GM11168 (cell line): ENCODE data around the gene SPAAR.
"Not testable (repeated sequence)": the region's sequence is repeated elsewhere in the genome, so short reads cannot be mapped to it uniquely, and the experiment has no call there.

Source experiments
- in situ Hi-C: fragments of 300-500 bp; cut with MboI; formaldehyde crosslinking; loops from one replicate; pipeline ENCODE4 v1.12.0; 2022; ENCODE audit warnings: low sequenced_read_pairs; ENCODE audit not compliant: unreplicated experiment

SPAAR gene

DNA sequence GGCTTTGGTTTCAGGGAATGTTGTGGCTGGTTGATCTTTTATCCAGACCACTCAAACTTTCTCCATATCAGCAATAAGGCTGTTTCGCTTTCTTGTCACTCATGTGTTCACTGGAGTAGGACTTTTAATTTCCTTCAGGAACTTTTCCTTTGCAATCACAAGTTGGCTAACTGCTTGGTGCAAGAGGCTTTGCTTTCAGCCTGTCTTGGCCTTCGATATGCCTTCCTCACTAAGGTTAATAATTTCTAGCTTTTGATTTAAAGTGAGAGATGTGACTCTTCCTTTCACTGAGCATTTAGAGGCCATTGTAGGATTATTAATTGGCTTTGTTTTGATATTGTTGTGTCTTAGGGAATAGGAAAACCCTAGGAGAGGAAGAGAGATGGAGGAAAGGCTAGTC, 10.3 kb upstream of the SPAAR start:
- in situ Hi-C loops = no loop called here

GRCh38 chr9:35903049-35903448, 6.2 kb upstream of the SPAAR start:
- in situ Hi-C loops = loop anchor here (5.0 kb wide), 1 partner anchor 49 kb away; no protein-coding TSS in a partner anchor

- in situ Hi-C loops = loop anchor here (5.0 kb wide), 1 partner anchor 48 kb away; no protein-coding TSS in a partner anchor
These were observed 5.0 kb upstream of the SPAAR start for GRCh38 chr9:35904338-35904737.

GRCh38 chr9:35905051-35905781, 4.1 kb upstream of the SPAAR start:
- in situ Hi-C loops = no loop called here

DNA sequence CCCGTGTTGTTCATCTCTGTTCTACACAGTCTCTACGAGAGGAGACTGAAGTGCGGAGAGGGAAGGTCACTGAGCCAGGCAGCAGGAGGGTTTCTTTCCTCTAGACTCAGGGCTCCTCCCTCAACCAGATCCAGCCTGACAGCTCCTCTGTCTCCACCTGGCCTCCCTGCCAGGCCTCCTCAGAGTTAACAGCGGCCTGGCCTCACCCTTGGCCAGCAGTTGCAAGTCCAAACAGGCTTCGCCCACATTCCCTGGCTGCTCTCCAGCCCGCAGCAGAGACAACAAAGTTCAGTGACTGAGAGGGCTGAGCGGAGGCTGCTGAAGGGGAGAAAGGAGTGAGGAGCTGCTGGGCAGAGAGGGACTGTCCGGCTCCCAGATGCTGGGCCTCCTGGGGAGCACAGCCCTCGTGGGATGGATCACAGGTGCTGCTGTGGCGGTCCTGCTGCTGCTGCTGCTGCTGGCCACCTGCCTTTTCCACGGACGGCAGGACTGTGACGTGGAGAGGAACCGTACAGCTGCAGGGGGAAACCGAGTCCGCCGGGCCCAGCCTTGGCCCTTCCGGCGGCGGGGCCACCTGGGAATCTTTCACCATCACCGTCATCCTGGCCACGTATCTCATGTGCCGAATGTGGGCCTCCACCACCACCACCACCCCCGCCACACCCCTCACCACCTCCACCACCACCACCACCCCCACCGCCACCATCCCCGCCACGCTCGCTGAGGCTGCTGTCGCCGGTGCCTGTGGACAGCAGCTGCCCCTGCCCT, 3.2 kb upstream of the SPAAR start, which contains the start of gene HRCT1:
Gene HRCT1 (plus strand): TSS at position 291 of the 768 bp plus-strand sequence. CDS start 86 bp downstream, at position 377.
- in situ Hi-C loops = no loop called here

- in situ Hi-C loops = no loop called here
These were observed 2.2 kb upstream of the SPAAR start for GRCh38 chr9:35906923-35907699.

DNA sequence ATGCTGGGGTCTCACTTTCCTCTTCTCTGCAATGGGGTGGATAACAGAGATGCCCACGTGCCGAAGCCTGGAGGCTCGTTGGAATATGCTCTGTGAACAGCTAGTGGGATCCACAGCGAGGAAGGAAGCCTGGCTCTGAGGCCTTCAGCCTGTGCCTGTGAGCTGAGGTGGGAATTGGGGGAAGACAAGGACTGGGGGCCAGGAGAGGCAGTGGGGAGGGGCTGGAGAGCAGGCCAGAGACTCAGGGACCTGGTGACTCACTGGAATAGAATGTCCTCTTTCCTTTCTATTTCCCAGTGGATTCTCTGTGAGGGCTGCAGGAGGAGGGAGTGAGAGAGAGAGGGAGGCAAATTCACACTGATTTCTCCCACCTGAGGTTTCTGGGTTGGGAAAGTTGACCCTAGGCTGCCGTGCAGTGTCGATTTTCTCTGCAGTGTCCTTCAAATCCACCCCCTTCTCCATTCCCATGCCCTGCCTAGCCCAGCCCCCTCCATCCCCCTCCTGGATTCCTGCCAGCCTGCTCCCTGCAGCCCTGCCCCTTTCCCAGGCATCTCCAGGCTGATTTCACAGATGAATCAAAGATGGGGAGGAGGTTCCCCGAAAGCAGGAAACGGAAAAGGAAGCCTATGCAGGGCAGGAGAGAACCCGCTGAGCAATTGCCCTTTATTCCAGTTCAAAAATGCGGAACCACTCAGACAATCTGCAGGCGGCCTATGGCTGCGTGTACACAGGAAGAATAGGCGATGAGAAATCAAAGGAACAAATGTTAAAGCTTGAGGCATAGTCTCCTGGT, 1.4 kb upstream of the SPAAR start:
- in situ Hi-C loops = no loop called here

DNA sequence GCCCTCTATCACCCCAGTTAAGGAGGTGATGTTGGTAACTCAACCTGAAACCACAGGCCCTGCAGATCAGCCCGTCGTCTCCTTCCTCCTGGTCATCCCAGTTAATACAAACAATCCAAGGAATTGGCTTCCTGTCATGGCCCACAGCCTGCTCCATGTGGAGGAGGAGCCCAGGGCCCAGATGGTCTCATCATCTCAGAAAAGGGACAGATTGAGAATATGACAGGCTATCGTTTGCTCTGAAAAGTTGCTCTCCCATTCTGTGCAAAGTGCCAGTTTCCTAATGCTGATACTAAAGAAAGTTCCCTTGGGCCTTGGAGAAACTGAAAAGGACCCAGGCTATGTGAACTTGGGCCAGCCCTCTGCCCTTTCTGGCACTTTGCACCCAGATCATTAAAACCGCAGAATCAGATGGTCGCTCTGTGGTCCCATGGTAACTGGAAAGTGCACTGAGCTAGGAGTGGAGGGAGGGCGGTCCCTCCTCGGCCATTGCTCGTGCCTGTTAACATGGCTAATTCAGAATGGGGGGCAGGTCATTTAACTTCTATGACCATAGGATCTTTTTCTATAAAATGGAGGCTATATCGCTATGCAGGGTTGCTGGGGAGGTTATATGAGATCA, 675 bp upstream of the SPAAR start:
- in situ Hi-C loops = no loop called here

DNA sequence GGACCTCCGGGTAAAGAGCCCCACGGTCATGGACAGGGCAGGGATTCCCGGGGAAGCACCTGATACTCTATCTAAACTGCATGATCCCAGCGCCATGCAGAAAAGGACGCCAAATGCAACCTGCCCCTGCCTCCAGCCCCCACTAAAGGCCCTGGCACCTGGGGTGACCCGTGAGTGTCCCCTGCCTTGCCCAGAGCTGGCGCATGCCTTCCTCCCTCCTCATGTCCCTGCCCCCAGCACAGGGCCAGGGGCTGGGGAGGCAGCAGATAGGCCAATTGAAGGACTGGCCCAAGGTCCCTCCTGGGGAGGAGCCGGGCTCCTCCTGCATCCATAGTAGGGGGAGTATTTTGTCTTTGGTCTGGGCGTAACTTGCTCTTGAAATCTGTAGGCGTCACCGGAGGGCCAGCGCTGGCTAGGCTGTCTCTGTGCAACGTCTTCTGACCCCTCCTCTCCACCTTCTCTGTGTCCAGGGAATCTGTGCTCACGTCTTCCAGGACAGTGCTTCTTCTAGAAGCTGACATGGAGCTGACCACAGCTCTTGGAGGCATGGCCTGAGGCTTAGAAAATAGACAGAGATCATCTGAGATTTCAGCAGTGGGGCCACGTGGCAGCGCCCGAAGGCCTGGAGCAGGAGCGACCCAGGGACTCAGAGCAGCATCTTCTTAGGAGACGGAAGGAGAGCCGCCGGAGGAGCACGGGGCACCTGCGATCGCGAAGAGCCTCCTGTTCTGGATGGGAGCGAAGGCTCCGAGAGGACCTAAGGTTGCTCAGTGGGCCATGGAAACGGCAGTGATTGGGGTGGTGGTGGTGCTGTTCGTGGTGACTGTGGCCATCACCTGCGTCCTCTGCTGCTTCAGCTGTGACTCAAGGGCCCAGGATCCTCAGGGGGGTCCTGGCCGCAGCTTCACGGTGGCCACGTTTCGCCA, 660 bp downstream of the SPAAR start:
- in situ Hi-C loops = no loop called here

DNA sequence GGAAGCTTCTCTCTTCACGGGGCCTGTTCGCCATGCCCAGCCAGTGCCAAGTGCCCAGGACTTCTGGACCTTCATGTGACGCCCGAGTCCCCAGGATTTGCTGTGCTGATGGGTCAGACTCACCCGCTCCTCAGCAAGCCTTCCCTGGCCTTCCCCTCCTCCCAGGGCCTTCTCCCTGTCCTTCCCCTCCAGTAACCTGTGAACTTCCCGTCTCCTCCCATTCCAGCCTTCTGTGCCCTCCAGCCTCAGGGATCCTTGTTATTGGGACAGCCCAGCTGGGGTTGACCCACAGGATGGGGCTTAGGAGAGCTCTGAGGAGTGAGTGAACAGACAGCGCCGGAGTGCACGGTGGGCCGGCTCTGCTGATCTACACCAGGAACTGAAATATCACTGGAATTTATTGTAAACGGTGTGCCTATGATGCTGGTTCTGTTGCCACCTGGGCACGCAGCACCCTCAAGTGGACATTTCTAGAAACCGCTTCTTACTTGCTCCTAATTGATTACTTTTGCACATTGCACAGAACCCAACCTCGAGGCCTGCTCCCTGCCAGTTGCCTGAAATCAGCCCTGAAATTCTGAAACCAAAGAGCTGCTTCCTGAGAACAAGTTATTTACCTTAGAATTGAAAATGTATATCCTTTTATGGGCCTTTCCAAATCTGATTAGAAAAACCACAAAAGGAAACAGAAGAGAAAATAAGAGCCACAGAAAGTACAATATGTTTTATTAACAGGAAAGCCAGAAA, 1.5 kb downstream of the SPAAR start:
- in situ Hi-C loops = no loop called here

GRCh38 chr9:35911690-35912089, 2.4 kb downstream of the SPAAR start:
- in situ Hi-C loops = no loop called here

GRCh38 chr9:35912791-35913400, 3.6 kb downstream of the SPAAR start:
- in situ Hi-C loops = no loop called here

DNA sequence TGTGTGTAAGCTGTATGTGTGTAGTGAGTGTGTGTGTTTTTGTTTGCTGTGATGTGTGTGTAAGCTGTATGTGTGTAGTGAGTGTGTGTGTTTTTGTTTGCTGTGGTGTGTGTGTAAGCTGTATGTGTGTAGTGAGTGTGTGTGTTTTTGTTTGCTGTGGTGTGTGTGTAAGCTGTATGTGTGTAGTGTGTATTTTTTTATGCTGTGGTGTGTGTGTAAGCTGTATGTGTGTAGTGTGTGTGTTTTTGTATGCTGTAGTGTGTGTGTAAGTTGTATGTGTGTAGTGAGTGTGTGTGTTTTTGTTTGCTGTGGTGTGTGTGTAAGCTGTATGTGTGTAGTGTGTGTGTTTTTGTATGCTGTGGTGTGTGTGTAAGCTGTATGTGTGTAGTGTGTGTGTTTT, 4.1 kb downstream of the SPAAR start:
- in situ Hi-C loops = not testable (repeated sequence)

GRCh38 chr9:35914301-35914807, 5.1 kb downstream of the SPAAR start:
- in situ Hi-C loops = no loop called here

- in situ Hi-C loops = no loop called here
These were observed 6.5 kb downstream of the SPAAR start for GRCh38 chr9:35915681-35916294.

DNA sequence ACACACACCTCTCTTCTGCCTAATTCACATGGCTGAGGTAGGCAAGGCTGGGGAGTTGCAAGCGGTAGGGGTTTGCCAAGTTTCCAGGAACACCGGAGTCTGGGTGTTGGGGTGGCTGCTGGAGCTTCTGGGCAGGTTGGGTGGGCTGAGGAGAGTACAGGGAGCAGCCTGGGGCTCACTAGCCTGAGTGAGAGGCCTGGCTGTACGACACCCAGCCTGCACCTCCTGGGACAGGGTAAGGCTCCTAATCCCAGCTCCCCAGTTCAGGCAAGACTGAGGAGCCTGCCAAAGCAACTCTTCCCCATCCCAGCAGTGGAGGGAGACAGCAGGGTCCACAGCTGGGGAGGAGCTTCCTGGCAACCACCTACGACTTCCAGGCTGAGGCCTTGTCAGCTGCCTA, 8.0 kb downstream of the SPAAR start:
- in situ Hi-C loops = no loop called here

GRCh38 chr9:35918780-35919179, 9.5 kb downstream of the SPAAR start:
- in situ Hi-C loops = no loop called here
